Sigmoid colon (tissue), 4 donors: ENCODE data around the gene FGD3.

ENCODE experiments used
- CTCF ChIP-seq, 4 experiments: fragments of 450-650 bp in 3 of 4; fragments of 200-600 bp in 1 of 4; IDR thresholded peaks; one replicate each; pipeline ENCODE4 v1.5.1; 2016 to 2019; ENCODE audit warnings: antibody characterized with exemption in 4 of 4, mild to moderate bottlenecking in 3 of 4, moderate library complexity in 2 of 4
- EP300 ChIP-seq, 4 donors: sonication (generic); formaldehyde crosslinking; IDR thresholded peaks; one replicate each; pipeline ENCODE4 v1.6.1; 2017; ENCODE audit warnings: antibody characterized with exemption in 4 of 4
- POLR2A ChIP-seq, 2 donors: fragments of 450-650 bp; IDR thresholded peaks; one replicate each; pipeline ENCODE4 v1.6.1; 2016; ENCODE audit warnings: antibody characterized with exemption in 2 of 2, mild to moderate bottlenecking in 2 of 2, moderate library complexity in 2 of 2

- TF ChIP-seq POLR2A (IDR thresholded peaks at IDR 0.05) (no peak), EP300 (IDR thresholded peaks at IDR 0.05) (no peak), CTCF (IDR thresholded peaks at IDR 0.05) (no peak)
Observed at GRCh38 chr9:93059715-93060578, 112.6 kb downstream of the FGD3 start.
